GM21526 (cell line): ENCODE data around the gene SPG7.

Source experiments
- ATAC-seq: cut with Tn5 transposase; IDR thresholded peaks from one replicate; pipeline ENCODE4 v1.9.1; 2021; ENCODE audit warnings: moderate library complexity; ENCODE audit not compliant: unreplicated experiment, low FRiP score

Gene SPG7

DNA sequence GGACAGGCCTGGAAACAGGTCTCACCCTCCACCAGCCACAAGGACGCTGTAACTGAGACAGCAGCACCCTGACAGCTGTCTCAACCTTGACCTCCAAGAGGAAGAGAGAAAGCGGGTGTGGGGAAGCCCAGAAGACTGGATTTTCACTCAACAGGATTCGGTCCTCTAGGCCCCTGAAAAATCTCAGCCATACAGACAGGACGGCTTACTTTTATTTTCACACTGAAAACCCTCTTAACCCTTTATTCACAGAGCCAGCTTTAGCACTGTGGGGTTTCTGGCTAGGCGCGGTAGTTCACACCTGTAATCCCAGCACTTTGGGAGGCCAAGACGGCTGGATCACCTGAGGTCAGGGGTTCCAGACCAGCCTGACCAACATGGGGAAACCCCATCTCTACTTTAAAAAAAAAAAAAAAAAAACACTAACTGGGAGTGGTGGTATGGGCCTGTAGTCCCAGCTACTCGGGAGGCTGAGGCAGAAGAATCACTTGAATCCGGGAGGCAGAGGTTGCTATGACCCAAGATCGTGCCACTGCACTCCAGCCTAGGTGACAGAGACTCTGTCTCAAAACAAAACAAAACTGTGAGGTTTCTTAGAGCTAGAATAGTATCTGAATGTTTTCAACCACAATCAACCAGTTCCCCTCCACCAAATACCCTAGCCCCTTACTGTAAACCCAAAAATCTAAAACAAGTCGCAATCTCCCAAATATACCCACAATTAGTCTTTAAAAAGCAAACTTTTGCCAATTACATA is 23.1 kb upstream of the SPG7 start:
- ATAC-seq: no peak

DNA sequence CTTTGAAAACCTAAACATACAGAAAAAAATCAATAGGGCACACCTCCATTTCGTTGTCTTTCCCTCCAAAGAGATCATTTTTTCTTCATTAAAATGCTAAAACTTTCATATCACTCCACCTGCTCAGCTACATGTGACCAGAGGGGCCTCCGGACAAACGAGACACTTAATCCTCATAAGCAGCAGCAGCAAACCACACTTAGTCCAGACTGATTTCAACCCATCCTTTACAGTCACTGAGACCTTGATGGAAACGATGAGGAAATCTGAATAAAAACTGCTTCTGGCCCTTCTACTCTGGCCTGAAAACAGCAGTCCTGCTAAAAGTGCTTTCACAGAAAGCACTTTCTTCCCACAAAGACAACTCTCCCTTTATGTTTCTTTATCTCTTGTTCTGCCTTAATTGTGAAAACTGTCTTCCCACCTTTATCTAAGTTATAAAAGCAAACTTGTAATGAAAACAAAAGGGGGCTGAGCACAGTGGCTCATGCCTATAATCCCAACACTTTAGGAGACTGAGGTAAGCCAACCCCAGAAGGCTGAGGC is 22.4 kb upstream of the SPG7 start:
- no peak for ATAC-seq

GRCh38 chr16:89489040-89489897 is 18.9 kb upstream of the SPG7 start:
- ATAC-seq: peak; percentile 22

DNA sequence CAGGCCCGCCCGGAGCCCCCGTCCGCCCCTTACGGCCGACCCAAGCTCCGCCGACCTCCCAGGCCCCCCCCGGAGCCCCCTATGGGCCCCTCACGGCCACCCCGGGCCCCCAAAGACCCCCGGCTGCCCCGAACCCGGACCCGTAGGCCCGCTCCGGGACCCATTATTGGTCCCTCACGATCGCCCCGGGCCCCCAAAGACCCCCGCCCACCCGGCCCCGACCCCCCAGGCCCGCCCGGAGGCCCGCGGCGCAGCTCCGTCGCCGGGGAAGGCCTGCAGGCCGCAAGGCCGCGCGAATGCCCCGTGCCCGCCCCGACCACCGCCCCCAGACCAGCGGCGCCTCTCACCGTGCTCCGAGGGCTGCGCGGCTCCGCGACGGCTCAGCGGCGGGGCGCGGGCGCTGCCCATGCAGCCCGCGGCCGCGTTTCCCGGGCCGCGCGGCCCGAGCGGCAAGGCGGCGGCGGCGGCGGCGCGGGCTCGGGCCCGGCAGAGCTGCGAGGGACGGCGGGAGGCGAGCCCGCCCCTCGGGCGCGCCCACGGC is 18.2 kb upstream of the SPG7 start:
- no peak for ATAC-seq

- peak; percentile 80 for ATAC-seq
Observed at GRCh38 chr16:89490439-89491237, 17.6 kb upstream of the SPG7 start, which contains the start of gene ANKRD11. TSS of gene ANKRD11 (minus strand) at chr16:89490561. CDS start at chr16:89317019, 173,542 bp downstream.

GRCh38 chr16:89491238-89491869 is 16.8 kb upstream of the SPG7 start:
- no peak for ATAC-seq

DNA sequence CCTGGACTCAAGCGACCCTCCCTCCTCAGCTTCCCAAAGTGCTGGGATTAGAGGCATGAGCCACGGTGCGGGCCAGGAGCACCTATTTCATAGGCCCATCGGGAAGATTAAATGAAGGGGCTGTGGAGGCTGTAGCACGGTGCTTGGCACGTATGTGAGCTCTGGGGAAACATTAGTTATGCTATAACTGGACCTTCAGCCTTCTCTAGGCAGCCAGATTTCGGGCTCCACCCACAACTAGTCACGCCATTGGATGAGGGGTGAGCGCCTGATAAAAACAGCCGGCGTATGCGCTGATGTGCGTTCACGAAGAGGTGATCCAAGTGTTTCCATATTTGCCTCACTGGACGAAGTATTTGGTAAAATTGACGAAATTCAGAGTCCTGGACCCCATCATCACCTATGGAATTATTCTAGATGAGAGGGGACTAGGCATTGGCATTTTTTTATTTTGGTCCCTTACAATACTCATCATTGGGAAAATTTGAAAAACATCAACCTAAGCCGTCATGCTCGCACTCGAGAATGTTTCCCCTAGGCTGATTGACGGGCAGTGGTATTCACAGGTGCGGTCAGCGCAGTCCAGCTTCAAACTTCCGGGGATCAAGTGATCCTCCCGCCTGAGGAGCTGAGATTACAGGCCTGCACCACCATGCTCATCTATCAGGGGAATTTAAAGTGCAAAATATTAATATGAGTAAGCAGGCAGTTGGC is 16.1 kb upstream of the SPG7 start:
- no peak for ATAC-seq

GRCh38 chr16:89493776-89494175 is 14.4 kb upstream of the SPG7 start:
- ATAC-seq: no peak

DNA sequence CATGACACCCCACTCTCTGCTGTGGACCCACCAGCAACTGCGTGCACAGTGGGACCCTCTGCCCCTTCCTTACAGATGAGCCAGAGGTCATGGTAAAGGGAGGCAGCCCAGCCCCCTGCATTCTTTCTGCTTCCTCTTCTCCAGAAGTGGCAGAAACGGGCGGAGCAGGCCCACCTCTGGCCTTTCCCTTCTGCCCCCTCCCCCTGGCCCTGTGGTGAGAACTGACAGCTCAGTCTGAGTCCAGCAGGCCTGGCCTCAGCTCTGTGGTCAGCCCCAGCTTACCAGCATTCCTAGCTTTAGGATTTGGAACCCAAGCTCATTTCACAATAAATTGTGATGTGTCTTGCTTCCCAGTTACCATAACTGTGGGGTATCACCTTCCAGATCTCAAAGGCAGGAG is 13.1 kb upstream of the SPG7 start:
- no peak for ATAC-seq

DNA sequence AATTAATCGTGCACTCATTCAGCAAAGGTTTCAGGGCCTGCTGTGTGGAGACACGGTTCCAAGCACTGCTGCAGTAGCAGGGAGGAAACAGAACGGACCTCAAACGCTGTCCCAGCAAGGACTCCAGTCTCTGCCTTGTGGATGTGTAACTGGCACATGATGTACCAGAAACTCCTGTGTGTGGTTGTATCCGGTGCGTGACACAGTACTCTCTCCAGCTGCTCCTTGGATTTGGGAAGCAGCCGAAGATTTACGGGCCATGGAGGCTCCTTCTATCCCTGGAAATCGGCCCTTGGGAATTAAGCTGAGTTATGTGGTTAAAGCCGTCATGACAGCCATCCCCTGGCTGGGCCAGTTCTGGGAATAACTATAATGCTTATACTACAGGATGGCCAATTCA is 9.4 kb upstream of the SPG7 start:
- no peak for ATAC-seq

GRCh38 chr16:89499767-89500166 is 8.4 kb upstream of the SPG7 start:
- ATAC-seq: no peak

DNA sequence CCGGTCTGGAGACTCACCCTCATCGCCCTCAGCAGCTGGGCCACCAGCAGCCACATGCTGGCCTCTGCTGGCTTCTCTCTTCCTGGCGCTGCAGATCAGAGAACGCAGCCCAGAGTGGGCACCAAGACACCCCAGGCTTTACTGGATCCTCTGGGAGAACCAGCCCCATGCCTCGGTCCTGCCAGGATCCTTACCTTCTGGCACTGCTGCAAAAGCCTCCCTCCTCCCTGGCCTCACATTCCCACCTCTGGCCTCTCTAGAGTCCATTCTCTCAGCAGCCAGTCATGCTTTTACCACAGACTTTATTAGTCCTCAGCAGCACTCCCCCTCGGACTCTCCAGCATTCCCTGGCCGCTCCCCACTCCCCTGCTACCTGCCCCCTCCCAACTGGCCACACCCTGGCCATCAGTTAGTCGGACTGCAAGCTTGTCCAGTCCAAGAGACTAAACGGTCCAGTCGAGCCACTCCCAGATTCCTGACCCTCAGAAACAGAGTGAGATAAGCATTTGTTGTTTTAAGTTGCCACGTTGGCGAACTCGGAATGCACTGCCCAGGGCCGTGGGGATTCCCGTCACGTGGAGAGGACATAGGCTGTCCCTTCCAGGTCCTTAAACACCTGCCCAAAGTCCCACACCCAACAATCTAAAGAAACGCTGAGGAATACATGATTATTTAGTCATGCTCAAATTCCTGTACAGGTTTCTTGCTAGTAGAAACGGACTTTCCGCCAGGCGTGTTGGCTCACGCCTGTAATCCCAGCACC is 5.9 kb upstream of the SPG7 start:
- no peak for ATAC-seq

DNA sequence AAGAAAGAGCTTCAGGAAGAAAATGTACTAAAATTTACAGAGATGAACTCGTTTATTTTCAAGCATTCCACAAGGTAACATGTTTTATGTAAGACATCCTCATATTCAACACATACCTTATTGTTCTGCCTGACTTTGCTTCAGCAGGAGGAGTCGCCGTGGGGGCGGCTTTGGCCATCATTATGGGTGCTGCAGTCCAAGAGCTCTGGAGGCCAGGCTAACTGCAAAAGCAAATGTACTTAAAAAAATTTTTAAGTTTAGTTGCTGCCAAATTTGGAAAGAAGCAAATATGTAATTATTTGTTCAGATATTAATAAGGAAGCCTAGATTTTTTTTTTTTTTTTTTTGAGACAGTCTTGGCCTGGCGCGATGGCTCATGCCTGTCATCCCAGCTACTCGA is 4.1 kb upstream of the SPG7 start:
- ATAC-seq: no peak

DNA sequence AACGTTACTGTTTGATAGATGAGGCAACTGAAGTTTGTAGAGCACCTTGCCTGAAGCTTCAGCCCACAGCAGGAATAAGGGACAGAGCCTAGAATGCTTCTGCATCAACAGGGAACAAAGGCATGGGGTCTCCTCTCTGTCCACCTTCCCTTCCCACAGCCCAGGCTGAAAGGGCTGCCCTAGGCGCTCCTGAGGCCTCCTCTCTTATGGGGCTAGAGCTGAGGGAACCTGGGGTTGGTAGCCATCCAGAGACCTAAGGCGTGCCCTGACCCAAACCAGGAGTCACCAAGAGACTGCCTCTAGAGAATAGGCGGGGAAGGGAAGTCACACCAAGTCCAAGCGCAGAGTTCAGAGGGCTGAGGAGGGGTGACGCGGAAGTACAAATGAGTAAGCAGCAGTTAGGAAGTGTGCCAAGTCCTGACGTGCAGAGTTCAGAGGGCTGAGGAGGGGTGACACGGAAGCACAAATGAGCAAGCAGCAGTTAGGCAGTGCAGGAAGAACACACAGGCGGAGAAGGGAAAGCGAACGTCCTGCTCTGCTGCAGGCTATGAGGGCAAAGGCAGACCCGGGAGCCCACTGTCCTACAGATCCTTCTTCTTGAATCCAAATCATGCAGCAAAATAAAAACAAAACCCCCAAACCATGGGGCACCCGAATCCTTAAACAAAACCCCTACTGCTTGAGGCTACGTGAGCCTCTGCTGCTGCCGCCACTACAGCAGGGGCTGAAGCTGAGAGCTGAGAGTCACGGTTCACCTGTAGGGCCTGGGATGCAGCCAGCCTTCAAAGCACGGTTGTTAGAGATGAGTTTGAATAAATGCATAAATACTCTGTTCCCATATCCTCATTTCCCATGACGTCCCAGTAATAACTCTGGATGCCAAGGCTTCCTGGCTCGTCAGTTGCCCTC is 2.7 kb upstream of the SPG7 start:
- ATAC-seq: no peak

DNA sequence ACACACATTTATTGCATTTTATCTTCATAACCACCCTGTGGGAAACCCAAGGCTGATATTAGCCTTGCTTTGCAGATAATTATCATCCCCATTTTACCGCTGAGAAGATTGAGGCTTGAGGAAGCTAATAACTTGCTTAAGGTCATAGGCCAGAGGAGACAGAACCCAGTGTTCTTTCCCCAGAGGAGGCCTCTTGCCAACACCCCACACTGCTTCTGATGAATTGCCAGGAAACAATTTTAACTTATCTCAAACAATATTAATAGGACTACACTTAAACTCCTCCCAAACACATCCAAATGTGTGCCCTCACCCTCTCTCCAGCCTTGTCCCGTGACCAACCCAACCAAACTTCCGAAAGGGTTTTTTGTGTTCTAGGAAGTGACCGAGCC is 2.1 kb upstream of the SPG7 start:
- no peak for ATAC-seq

- no peak for ATAC-seq
Observed at GRCh38 chr16:89506791-89507191, 1.4 kb upstream of the SPG7 start.

DNA sequence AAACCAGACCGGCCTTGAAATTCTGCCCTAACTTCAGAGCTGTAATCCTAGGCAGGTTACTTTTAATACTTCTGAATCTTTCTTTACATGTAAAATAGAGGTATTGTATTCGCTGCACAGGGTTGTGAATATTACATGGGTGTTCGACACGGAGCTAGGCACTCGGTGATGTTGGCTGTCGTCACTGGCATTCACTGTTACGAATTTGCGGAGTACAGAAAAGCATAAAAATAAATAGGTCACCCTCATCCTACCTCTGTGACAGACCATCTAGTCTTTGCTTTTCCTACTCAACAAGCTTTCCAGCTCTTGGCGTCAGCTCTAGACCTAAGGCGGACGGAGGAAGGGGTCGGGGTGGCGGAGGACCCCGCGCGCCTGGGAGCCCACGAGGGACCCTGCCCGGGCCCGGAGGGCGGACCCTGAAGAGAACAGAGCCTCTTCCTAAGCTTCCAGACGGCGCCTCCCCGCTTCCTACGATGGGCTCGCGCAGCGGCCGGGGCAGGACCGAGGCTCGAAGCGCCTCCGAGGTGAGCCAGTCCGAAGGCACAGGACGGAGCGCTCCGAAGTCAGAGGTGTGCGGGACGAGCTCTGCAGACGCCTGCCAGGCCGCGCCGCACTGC is 879 bp upstream of the SPG7 start:
- peak; percentile 2 for ATAC-seq
